IPS-18a (cell line): ENCODE results near the gene RNF145.

Source experiments
- H3K27ac ChIP-seq: one replicate; pipeline ENCODE4 v1.5.1; 2013; ENCODE audit warnings: low read length
- H3K27me3 ChIP-seq: one replicate; pipeline ENCODE4 v1.6.1; 2013; ENCODE audit warnings: mild to moderate bottlenecking, low read length; ENCODE audit not compliant: control insufficient read depth, insufficient read depth
- H3K36me3 ChIP-seq: one replicate; pipeline ENCODE4 v1.6.1; 2013; ENCODE audit warnings: low read depth, low read length; ENCODE audit not compliant: control insufficient read depth
- H3K4me1 ChIP-seq: one replicate; pipeline ENCODE4 v1.6.1; 2013; ENCODE audit warnings: low read depth, low read length; ENCODE audit not compliant: control insufficient read depth
- H3K4me3 ChIP-seq: one replicate; pipeline ENCODE4 v1.5.1; 2013; ENCODE audit warnings: low read length
- H3K9ac ChIP-seq: one replicate; pipeline ENCODE4 v1.6.1; 2013; ENCODE audit warnings: mild to moderate bottlenecking, low read length, moderate library complexity
- H3K9me3 ChIP-seq: one replicate; pipeline ENCODE4 v1.6.1; 2013; ENCODE audit warnings: low read depth, low read length; ENCODE audit not compliant: control insufficient read depth

The RNF145 gene

DNA sequence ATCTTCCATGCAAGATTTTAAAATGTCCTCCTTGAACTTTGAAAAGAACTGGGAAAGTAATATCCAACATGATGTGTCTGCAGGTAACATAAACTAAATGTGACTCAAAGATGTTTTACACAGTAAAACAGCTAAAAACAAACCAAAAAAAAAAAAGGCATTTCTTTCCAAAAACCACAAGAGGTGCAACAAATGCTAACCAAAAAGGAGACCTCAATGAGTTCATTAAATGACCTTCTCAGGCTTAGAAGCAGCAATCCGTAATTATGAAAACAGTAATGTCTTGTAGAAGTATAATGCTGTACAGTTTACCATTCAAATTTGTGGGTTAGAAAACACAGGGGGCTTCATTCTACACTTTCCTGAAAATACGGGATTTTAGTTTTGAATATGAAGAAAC lies 2.5 kb downstream of the RNF145 start:
- peak overlapping the region; percentile 93 for H3K4me3 ChIP-seq
- no peak overlapping the region for H3K27ac ChIP-seq
- H3K27me3 ChIP-seq: peaks cover 15% of the 10 kb centered on the region
- no peaks in the 10 kb centered on the region for H3K9me3 ChIP-seq
- H3K9ac ChIP-seq: no peak overlapping the region
- no peaks in the 10 kb centered on the region for H3K36me3 ChIP-seq
- H3K4me1 ChIP-seq: peaks cover 29% of the 10 kb centered on the region

- H3K27me3 ChIP-seq: peaks cover 15% of the 10 kb centered on the region
- no peaks in the 10 kb centered on the region for H3K9me3 ChIP-seq
- H3K4me1 ChIP-seq: peaks cover 27% of the 10 kb centered on the region
- H3K27ac ChIP-seq: no peak overlapping the region
- peak overlapping the region; percentile 93 for H3K4me3 ChIP-seq
- H3K9ac ChIP-seq: no peak overlapping the region
- H3K36me3 ChIP-seq: no peaks in the 10 kb centered on the region
Measured at GRCh38 chr5:159206368-159206767, 3.0 kb downstream of the RNF145 start.

DNA sequence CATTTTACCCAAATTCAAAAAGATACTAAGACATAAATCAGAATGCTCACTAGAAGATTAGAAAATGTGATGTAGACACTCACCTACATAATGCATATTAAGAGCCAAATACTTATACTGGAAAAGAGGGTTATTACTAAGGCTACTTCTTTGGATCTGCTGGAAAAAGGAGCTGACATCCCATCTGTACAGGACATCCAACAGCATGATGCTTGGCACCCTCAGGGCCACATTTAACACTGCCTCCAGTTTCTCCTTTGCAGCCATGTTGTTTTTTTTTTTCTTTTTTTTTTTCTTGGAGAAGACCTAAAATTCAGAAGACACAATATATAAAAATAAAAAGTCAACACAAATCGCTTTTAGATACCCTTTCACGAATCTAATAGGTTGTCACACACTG lies 6.0 kb downstream of the RNF145 start:
- Histone ChIP-seq H3K9ac (no peak overlapping the region), H3K36me3 (no peaks in the 10 kb centered on the region), H3K27me3 (peaks cover 4% of the 10 kb centered on the region), H3K4me1 (peaks cover 18% of the 10 kb centered on the region), H3K27ac (no peak overlapping the region), H3K4me3 (no peak overlapping the region), H3K9me3 (no peaks in the 10 kb centered on the region)

GRCh38 chr5:159202151-159202550 lies 7.2 kb downstream of the RNF145 start:
- H3K9me3 ChIP-seq: no peaks in the 10 kb centered on the region
- peaks cover 13% of the 10 kb centered on the region for H3K4me1 ChIP-seq
- H3K27me3 ChIP-seq: peaks cover 4% of the 10 kb centered on the region
- H3K9ac ChIP-seq: no peak overlapping the region
- H3K27ac ChIP-seq: no peak overlapping the region
- no peak overlapping the region for H3K4me3 ChIP-seq
- peaks cover 2% of the 10 kb centered on the region for H3K36me3 ChIP-seq

DNA sequence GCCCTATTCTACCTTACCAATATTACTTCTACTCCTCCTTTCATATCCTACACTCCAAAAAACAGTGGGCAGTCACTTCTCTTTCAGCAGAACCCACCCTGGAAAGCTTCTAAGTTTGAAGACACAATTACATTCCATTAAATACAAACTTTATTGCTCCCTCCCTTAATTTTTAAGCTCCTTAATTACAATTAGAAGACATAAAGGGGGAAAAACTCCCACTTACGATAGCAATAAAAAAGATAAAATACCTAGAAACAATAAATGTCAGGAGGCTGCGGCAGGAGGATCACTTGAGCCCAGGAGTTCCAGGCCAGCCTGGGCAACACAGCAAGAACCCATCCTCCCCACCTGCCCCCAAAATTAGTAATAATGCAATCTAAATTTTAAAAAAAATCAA lies 9.6 kb downstream of the RNF145 start:
- no peaks in the 10 kb centered on the region for H3K4me1 ChIP-seq
- no peak overlapping the region for H3K9ac ChIP-seq
- no peaks in the 10 kb centered on the region for H3K9me3 ChIP-seq
- no peak overlapping the region for H3K4me3 ChIP-seq
- no peak overlapping the region for H3K27ac ChIP-seq
- H3K27me3 ChIP-seq: no peaks in the 10 kb centered on the region
- H3K36me3 ChIP-seq: peaks cover 2% of the 10 kb centered on the region

DNA sequence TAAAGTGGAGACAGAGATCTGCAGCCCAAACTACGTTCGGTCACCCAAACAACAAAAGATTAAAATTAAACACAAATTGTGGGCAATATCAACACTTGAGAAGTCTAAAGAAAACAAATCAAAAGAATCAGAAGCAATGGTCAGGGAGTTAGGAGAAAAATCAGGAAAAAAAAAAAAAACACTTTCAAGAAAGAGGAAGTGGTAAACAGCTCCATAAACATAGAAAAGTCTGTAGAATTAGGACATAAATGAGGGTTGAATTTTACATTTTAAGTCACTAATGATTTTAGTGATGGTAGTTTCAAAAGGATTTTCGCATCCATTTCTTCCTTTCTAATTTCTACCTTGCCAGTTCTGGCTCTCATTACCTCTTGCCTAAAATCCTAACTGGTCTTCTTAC lies 10.1 kb downstream of the RNF145 start:
- no peak overlapping the region for H3K9ac ChIP-seq
- peaks cover 8% of the 10 kb centered on the region for H3K36me3 ChIP-seq
- H3K4me1 ChIP-seq: no peaks in the 10 kb centered on the region
- H3K27ac ChIP-seq: no peak overlapping the region
- H3K27me3 ChIP-seq: no peaks in the 10 kb centered on the region
- H3K4me3 ChIP-seq: no peak overlapping the region
- no peaks in the 10 kb centered on the region for H3K9me3 ChIP-seq

- Histone ChIP-seq H3K27ac (no peak overlapping the region), H3K4me3 (no peak overlapping the region), H3K4me1 (no peaks in the 10 kb centered on the region), H3K9me3 (no peaks in the 10 kb centered on the region), H3K36me3 (peaks cover 11% of the 10 kb centered on the region), H3K27me3 (no peaks in the 10 kb centered on the region), H3K9ac (no peak overlapping the region)
Measured at GRCh38 chr5:159198063-159199036, 11.0 kb downstream of the RNF145 start.

DNA sequence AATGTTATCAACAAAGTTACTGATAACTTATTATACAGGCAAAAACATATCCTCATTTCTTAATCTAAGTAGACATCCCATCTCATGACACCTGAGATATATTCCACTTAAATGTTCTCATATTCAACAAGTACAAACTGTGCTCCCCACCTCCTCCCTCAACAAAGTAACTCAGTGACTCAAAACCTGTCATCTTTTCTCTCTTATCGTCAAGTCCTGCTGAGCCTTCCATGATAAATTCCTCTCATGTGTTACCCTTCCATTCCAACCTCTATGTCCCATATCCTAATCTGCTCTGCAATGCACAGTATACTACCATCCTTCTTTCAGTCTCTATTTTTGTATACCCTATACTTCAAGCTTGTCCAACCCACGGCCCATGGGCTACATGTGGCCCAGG lies 13.6 kb downstream of the RNF145 start:
- H3K27ac ChIP-seq: no peak overlapping the region
- no peak overlapping the region for H3K4me3 ChIP-seq
- H3K27me3 ChIP-seq: no peaks in the 10 kb centered on the region
- no peaks in the 10 kb centered on the region for H3K9me3 ChIP-seq
- H3K4me1 ChIP-seq: no peaks in the 10 kb centered on the region
- peaks cover 15% of the 10 kb centered on the region for H3K36me3 ChIP-seq
- H3K9ac ChIP-seq: no peak overlapping the region

DNA sequence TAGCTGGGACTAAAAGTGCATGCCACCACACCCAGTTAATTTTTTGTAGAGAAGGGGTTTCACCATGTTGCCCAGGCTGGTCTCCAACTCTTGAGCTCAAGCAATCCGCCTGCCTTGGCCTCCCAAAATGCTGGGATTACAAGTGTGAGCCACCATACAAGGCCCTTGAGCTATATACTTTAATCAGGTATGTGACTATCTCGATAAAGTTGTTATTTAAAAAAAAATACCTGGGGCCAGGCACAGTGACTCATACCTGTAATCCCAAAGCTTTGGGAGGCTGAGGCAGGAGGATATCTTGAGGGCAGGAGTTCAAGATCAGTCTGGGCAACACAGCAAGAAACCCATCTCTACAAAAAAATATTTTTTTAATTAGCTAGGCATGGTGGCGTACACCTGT lies 19.2 kb downstream of the RNF145 start:
- H3K9me3 ChIP-seq: no peaks in the 10 kb centered on the region
- no peak overlapping the region for H3K27ac ChIP-seq
- no peak overlapping the region for H3K9ac ChIP-seq
- H3K27me3 ChIP-seq: no peaks in the 10 kb centered on the region
- H3K4me3 ChIP-seq: no peak overlapping the region
- H3K4me1 ChIP-seq: no peaks in the 10 kb centered on the region
- H3K36me3 ChIP-seq: peaks cover 17% of the 10 kb centered on the region

GRCh38 chr5:159189310-159189709 lies 20.0 kb downstream of the RNF145 start:
- no peaks in the 10 kb centered on the region for H3K27me3 ChIP-seq
- no peak overlapping the region for H3K4me3 ChIP-seq
- H3K9me3 ChIP-seq: no peaks in the 10 kb centered on the region
- H3K9ac ChIP-seq: no peak overlapping the region
- peaks cover 13% of the 10 kb centered on the region for H3K36me3 ChIP-seq
- H3K4me1 ChIP-seq: no peaks in the 10 kb centered on the region
- H3K27ac ChIP-seq: no peak overlapping the region

- Histone ChIP-seq H3K4me3 (no peak overlapping the region), H3K36me3 (peaks cover 4% of the 10 kb centered on the region), H3K27me3 (no peaks in the 10 kb centered on the region), H3K9ac (no peak overlapping the region), H3K27ac (no peak overlapping the region), H3K4me1 (no peaks in the 10 kb centered on the region), H3K9me3 (no peaks in the 10 kb centered on the region)
Measured at GRCh38 chr5:159187719-159188118, 21.6 kb downstream of the RNF145 start.

- H3K36me3 ChIP-seq: peaks cover 4% of the 10 kb centered on the region
- no peaks in the 10 kb centered on the region for H3K4me1 ChIP-seq
- no peak overlapping the region for H3K4me3 ChIP-seq
- no peak overlapping the region for H3K27ac ChIP-seq
- no peaks in the 10 kb centered on the region for H3K9me3 ChIP-seq
- H3K9ac ChIP-seq: no peak overlapping the region
- H3K27me3 ChIP-seq: no peaks in the 10 kb centered on the region
Measured at GRCh38 chr5:159186319-159186718, 23.0 kb downstream of the RNF145 start.
